Measurements from ENCODE around the gene GPX4.

The GPX4 gene

DNA sequence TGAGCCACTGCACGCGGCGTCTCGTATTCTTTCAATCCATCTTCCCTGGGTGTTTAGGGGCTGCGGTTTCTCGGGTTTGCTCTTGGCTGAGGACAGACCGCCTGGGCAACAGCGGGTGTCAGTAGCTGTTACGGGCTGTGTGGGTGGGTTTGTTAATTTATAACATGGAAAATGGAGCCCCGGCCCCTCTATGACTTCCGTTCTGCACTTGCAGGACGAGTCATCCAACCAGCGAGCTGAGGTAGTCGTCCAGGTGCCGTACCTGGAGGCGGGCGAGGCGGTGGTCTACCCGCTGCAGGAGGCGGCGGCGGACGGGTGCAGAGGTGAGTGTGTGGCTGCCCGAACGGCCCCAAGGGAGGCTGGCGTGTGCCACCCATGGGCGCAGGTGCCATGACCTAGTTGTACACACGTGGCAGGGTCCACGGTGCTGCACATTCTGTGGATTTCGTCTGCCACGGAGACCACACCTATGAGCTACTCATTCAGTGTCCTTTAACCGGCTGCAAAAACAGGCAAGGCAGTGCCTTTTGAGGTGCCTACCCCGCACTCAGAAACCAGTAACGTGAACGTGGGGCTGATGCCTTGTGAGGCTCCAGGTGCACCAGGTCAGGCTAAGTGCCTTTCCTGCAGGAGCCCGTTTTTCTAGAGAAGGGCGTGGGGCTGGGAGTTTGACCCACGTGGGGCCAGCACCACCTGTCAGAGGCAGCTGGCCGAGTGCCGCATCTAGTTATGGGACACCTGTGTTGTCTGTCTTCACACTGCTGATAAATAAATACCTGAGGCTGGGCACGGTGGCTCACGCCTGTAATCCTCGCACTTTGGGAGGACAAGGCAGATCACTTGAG, 19.5 kb upstream of the GPX4 start:
- no peak for DNase-seq (ENCODE audit: low read depth in 3 of 3)

DNA sequence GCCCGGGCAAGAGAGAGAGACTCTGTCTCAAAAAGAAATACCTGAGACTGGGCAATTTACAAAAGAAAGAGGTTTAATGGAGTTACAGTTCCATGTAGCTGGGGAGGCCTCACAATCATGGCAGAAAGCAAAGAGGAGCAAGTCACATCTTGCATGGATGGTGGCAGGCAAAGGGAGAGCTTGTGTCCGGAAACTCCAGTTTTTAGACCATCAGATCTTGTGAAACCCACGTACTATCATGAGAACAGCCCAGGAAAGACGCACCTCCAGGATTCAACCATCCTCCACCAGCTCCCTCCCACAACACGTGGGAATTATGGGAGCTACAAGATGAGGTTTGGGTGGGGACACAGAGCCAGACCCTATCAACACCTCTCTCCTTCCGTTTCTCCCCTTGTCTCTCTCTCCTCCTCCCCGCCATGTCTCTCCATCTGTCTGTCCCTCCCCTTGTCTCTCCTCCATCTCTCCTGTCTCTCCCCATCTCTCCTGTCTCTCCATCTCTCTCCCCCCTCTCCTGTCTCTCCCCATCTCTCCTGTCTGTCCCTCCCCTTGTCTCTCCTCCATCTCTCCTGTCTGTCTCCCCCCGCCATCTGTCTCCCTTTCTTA, 18.6 kb upstream of the GPX4 start:
- DNase-seq (ENCODE audit: low read depth in 3 of 3) = no peak

DNA sequence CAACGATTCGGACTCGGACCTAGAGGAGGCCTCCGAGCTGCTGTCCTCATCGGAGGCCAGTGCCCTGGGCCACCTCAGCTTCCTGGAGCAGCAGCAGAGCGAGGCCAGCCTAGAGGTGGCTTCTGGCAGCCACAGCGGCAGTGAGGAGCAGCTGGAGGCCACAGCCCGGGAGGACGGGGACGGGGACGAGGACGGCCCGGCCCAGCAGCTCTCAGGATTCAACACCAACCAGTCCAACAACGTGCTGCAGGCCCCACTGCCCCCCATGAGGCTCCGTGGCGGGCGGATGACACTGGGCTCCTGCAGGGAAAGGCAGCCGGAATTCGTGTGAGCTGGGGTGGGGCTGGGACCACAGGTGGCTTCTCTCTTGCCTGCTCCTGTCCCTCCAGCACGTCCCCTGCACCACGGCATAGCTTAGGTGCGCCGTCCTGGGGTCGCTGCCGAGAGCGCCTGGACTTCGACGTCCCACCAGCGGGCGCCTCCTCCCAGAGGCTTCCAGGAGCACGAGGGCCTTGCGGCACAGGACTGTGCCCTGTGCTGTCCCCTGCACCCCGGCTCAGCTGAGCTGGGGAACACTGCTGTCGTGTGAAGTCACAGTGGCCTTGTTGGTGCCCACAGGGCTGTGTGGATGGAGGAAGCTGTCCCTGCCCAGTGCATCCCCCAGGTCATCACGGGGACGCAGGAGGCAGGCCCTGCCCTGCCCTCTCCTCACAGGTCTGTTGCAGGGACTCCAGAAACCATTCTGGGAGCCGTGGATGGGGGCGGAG, 17.9 kb upstream of the GPX4 start:
- no peak for DNase-seq (ENCODE audit: low read depth in 3 of 3)

DNA sequence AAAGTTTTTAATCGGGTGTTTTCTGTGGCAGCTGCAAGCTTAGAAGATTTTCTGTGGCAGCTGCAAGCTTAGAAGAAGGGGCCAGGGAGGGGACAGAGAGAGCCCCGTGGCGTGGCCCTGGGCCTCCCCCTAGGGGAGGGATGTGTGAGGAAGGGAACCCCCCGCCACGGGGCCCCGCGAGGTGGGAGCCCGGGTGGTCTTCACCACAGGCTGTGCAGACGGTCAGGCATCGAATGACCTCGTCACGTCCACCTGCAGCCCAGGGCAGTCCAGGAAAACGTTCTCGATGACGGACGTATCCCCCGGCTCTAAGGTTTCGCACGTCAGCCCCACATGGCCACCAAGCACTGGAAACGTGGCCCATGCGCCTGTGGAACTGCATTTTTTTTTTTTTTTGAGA, 17.2 kb upstream of the GPX4 start:
- no peak for DNase-seq (ENCODE audit: low read depth in 3 of 3)

DNA sequence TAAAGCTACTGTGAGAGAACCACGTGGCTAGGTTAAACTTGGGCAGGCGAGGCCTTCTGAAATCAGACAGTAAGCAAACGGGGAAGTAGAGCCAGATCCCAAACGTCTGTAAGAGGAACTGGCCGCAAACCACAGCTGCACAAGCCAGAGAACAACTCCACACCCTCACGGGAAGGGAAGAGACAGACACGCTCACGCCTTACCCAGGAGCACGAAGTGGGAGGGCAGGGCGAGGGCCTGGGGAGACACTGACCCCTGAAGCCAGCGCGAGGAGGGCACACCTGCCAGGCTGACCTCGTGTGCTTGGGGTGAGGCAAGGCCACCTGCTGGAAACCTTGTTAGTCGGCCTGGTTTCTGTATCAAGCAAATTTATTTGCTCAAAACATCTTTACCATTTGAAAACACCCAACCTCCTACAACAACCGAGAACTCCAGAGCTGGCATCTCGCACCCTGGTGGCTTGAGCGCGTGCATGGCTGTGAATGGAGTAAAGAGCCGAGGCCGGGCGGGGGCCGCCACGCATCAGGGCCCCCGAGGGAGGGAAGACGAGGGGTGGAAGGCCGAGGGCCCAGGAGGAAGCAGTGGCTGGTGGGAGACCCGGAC, 15.9 kb upstream of the GPX4 start:
- no peak for DNase-seq (ENCODE audit: low read depth in 3 of 3)

DNA sequence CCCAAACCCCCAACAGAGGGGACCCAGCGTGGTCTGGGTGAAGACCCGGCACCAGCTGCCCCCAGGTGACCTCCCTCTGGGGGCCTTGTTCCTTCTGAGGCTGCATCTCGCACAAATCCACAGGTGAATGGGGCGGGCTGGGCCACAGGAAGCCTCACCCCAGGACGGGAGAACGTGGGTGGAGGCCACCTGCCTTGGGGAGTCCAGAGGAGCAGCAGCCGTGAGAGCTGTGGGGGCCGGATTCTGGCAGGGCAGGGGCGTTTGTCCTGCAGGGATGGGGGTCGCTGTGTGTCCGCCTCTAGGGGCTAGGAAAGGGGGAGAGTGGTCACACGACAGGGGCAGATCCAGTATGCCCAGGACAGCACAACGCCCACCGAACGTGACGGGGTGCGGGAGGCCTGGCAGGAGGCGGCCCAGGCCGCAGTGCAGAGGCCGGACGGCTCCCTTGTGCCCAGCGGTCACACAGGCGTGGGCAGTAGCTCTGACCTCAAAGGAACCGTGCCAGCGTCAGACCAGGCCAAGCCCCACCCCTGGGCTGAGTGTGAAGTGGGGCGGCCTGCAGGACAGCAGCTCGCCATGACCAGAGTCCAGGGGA, 15.3 kb upstream of the GPX4 start:
- no peak for DNase-seq (ENCODE audit: low read depth in 3 of 3)

DNA sequence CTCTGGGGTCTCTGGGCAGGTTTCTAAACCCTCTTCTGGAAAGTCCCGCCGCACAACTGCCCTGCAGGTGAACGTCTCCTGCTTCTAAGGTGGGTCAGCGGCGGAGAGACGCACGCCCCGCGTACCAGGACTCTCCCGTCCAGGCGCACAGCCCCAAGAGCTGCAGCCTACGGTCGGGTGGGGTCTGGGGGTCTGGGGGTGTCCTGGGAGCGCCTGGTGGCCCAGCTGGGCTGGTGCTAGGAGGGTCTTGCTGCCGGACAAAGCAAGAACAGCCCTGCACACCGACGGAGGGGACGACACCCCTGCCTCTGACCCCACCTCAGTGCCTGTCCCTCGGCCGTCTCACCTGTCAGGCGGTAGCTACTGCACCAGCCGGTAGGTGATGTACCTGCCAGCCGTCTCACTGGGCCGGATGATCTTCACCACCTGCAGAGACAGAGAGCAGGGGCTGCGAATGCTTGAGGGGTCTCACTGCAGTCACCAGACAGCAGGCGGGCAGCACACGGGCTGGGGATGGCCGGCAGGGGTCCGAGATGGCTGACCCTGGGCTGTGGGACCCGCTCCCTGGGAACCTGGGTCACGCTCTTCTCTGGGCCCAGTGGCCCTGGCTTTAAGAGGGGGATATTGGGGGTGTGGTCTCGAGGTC, 14.5 kb upstream of the GPX4 start:
- no peak for DNase-seq (ENCODE audit: low read depth in 3 of 3)

DNA sequence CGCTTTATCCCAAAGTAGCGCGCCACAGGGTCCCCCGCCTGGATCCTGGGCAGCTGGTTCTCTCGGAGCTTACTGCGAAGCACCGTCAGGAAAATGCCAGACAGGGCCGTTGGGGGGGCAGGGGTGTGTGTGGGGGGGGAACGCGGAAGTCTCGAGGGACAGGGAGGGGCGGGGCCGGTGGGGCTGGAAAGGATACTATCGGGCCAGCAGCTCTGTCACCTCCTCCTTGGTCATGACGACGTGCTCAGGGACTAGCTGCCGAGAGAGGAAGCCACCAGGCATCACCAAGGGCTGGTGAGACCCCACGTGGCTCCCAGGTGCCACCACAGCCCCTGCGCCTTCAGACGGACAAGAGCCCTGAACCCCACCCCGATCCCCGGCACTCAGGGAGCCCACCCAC, 13.9 kb upstream of the GPX4 start:
- DNase-seq (ENCODE audit: low read depth in 3 of 3) = no peak

DNA sequence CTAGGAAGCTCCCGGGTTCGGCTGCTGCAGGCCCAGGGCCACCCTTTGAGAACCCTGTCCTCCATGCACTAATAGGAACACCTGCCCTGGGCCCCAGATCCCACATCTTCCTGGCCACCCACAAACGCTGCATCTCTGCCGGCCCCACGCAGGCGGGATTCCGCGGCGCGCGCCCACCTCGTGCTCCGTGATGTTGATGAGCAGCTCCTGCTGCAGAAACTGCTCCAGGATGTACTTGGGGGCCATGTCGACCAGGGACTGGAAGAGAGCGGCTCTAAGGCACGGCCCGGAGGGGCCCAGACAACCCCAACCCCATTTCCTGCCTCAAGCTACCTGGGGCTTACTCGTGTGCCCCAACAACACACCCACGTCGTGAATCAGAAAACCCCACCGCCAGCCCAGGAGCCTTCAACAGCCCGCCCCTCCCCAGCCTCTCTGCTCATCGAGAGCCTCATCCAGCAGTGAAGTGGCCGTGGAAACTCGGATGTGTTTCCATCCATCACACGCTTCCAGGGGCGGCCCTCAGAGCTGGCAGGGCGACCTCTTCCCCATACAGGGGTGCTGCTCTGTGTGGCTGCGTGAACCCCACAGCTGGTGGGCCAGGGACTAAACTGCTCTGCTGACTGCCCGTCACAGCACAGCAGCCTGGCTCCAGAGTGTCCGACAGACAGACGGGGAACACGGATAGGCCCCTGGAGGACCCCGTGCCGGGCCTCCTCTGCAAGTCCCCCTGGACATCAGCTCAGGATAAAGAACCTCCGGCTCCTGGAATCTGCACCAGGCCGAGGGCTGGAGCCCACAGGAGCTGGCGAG, 12.9 kb upstream of the GPX4 start:
- no peak for DNase-seq (ENCODE audit: low read depth in 3 of 3)

DNA sequence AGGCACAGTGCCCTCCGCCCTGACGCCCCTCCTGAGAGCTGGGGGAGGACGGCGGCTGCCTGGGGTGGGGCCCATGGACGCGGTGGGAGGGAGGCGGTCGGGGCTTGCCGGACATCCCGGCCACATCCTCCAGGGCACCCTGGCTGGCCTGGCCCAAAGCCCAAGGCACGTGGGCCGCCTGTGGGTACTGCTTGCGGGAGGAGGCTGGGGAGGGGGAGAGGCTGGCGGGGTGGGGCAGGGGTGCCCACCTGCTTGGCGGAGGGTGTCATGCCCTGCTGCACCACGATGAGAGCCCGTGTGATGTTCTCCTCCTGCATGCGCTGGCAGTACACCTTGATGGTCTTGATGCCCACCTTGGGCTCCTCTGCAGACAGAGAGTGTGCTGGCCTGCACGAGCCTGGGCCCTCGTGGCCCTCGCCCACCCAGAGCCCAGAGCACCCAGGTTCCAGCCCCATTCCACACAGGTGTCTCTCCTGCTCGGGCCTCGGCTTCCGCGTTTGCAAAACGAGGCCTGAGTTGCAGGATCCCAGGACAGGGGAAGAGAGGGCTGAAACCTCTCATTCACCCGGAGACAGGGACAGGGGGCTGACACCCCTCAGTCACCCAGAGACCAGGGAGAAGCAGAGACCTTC, 12.1 kb upstream of the GPX4 start:
- DNase-seq (ENCODE audit: low read depth in 3 of 3) = no peak

DNA sequence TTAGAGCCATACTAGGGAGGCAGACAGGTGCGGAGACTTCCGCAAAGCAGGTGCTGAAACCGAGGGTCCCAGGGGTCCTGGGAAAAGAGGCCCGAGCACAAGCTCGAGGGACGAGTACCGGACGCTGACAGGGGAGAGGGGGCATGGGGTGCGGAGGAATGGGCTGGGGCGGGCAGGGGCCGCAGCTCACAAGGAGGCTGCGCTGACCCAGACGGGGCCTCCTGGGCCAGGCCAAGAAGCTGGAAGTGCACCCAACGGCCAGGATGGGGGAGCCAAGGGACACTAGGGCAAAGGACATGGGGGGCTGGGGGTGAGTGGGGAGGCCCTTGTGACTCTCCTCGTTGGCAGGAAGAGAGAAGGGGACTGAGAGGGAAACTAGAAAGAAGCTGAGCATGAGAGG, 10.5 kb upstream of the GPX4 start:
- no peak for DNase-seq (ENCODE audit: low read depth in 3 of 3)

DNA sequence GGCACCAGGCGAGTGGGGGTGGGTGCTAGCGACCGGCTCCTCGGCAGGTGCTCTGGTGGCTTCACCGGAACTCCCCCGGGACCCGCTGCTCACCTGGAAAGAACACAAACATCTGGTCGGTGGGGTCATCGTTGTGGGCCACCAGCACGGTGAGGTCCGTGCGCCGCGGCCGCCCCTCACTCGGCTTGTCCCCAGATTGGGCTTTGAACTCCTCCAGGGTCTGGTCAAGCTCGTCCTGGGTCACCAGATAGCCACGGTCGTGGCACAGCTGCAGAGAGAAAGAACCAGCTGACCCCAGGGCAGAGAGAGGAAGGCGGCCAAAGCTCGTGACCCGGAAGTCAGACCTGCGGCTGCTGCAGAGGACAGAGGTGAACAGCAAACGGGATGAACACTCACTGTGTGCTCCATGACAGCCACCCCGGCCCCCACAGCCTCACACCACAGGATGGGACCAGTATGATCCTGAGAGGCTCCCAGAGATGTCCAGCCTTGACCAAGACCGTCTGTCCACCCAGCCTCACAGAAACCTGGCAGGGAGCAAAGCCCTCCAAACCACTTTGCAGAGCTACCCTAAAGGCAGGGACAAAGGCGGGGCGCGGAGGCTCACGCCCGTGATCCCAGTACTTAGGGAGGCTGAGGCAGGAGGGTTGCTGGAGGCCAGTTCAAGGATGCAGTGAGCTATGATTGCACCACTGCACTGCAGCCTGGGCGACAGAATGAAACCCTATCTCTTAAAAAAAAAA, 9.8 kb upstream of the GPX4 start:
- DNase-seq (ENCODE audit: low read depth in 3 of 3) = no peak

DNA sequence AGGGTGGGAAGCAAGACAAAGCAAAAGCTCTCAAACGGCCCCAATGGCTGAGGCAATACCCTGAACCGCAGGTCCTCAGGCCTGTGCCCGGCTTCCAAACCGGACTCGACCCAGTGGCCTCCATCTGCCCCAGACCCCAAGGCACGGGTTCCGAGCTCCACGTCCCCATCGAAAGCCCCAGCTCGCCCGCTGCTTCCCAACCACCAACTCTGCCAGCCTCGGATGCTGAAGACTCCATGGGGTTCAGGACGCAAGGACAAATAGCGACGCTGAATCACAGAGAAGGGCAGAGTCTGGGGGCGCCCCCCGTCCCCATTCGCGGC, 9.2 kb upstream of the GPX4 start:
- no peak for DNase-seq (ENCODE audit: low read depth in 3 of 3)

DNA sequence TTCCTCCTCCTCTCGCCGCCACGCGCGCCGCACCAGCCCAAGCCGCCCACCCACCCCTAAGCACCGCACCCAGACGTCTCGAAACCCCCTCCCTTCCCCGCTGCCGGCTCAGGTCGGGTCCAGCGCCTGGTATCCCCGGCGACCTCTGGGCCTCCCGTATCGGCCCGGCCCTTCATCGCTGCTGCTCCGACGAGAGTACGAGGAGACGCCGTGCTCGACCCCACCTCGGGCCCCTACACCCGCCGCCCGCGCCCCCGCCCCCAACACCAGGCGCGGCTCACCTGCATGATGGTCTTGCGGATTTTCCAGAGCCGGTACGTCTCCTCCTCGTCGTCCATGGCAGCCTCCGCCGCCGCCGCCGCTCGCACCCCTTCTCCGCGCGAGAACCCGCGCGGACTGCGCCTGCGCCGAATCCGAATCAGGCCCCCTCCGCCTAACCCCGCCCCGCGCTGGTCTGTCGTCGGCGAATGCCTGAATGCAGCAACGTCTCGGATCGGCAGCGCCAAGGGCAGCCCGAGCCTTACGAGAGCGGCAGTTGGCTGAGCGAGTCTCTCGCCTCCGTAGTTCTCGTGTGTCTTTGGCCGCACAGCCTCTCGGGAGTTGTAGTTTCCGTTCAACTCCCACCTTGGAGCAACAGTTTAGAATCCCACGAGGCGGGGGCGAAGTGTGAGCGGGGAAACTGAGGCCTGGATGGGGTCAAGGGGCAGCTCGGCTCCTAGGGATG, 8.7 kb upstream of the GPX4 start, which contains the start of gene POLR2E:
POLR2E (minus strand) TSS at position 398 of the 724 bp plus-strand sequence; CDS start at position 338, 60 bp downstream.
- DNase-seq (ENCODE audit: low read depth in 3 of 3) = peak; percentile 96 to 97 (median 97)

DNA sequence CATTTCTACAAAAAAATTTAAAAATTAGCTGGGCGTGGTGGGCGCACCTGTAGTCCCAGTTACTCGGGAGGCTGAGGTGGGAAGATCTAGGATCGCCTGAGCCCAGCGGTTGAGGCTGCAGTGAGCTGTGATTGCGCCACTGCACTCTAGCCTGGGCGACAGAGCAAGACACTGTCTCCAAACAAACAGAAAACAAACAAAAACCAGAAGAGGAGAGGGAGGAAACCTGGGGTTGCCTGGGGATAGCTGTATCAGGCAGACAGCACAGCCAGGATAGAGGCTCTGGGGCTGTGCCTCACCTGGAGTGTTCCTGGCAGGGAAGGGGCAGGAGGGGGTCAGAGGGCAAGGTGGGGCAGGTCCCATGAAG, 6.0 kb upstream of the GPX4 start:
- no peak for DNase-seq (ENCODE audit: low read depth in 3 of 3)

DNA sequence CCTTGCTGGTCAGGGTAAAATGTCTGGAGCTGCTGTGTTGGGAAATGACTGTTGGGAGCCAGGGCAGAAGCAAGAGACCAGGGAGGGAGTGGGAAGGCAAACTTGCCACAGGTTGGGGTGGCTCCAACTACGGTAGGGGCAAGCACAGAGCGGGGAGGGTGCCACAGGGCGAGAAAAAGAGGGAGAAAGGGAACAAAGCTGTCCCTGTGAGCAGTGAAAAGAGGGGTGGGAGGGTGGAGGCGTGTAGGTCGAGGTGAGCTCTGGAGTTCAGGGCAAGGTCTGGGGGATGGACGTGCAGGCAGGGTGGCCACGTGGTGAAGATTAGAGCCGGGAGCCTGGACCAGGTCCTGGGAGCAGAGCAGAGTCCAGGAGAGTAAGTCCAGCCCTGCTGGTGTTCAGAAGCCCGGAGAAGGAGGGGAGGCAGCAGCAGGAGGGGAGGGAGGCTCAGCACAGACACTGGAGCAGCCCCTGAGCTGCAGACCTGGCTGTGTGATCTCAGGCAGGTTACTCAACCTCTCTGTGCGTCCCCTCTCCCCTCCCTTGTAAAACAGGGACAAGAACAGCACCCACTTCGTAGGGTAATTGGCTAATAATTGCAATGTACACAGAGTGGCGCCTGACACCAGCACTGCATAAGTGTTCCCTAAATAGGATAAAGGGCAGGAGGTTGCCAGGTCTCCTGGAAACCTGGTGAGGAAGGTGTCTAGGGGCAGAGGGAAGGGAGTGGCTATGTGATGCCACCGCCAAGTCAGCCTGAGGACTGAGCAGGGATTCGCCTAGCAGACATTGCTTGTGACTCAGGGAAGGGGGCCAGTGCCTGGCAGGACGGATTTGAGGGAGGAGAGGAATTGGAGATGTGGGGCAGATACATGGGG, 5.4 kb upstream of the GPX4 start:
- no peak for DNase-seq (ENCODE audit: low read depth in 3 of 3)

DNA sequence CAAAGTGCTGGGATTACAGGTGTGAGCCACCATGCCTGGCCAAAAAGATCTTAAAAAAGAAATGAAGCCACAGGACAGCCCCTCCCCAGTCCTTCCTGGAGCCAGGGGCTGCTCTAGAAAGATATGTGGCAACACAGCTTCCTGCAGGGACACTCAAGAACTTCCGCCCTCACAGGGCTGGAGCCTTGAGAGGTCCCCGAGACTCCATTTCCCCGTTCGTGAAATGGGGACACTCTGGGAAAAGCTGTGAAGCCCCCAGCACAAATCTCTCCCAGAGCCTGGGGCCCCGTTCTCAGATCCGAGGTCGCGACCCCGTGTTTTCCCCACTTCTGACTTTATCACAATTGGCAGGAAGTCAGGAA, 2.5 kb upstream of the GPX4 start:
- DNase-seq (ENCODE audit: low read depth in 3 of 3) = no peak

Data from stimulated activated CD4-positive, alpha-beta T cell treated with anti-CD3 and anti-CD28 coated beads, TNF-alpha, amount 100 ng/mL, for 24 hours (primary cell).